ENCODE data around the gene ATP8B3.

Gene ATP8B3

DNA sequence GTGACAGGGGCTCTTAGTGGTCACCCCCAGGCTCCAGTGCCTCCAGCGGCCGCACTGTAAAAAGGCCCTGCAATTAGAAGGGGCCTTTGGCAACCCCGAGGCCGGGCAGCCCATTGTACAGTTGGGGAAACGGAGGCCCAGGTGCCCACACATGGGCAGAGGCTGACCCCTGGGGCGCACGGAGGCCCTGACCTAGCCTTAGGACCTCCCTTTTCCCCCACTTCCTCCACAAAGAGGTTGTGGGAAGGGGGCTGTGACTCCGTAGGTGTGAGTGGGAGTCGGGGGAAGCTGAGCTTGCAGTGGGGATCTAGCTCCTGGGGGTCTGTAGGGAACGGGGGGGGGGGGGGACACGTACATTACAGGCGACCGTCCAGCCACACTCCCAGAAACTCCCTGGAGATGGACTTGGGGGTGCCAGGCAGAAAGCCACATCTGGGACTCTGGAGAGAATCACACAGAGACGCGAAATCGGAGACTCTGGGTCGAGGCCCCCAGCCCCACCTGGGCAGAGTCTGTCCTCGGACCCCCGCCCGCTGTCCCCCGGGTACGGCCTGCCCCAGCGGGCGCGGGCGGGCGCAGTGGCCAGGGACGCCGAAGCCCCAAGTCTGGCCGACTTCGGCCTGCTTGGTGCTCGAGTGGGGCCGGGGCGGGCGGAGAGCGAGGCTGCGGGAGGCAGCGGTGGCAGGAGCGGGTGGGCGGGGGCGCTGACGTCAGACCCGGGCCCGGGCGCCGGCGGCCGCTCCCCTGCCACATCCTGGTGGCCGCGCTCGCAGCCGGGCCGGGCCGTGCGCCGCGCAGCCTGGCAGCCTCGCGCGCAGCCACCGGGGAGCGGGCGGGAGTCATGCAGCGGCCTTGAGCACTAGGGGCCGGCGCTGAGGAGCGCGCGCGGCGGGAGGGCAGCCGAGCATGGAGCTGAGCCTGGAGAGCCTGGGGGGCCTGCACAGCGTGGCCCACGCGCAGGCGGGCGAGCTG lies 59.0 kb downstream of the ATP8B3 start, which contains the start of gene ONECUT3:
ONECUT3 (plus strand) TSS at position 750 of the 972 bp plus-strand sequence; CDS start at position 907, 157 bp downstream.
- DNase-seq: no peak

- DNase-seq: no peak
These were observed 59.9 kb downstream of the ATP8B3 start for GRCh38 chr19:1752009-1752756.

- DNase-seq: no peak
These were observed 60.6 kb downstream of the ATP8B3 start for GRCh38 chr19:1751367-1752008.

DNA sequence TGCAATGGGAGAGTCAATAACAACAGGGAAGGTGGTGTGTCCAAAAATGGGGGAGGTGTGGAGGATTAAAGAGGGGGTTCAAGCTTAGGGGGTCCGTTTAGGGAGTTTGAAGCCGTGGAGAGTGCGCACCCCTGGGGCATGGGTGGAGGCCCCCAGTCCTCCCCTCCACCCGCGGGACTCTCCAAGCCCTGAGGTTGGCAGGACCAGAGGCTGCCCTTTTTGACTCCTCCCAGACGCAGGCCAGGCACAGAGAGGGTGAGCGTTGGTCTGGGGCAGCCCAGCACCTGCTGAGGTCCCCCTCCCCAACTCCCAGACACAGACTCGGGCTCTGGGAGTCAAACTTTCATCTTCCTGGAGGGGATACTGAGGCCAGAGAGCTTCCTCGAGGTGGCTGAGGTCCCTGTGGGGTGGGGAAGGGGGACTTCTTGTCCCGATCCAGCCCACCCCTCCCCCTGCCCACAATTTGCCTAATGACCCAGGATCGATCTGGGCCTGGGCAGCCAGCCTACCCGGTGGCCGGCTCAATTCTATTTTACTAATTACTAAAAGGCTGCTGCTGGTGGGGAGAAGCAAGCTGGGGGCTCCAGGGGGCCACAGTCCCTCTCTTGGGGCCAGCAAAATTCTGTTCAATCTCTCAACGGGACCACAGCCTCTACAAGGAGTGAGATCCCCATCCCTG lies 61.6 kb downstream of the ATP8B3 start:
- DNase-seq: no peak

GRCh38 chr19:1749373-1750342 lies 62.4 kb downstream of the ATP8B3 start:
- DNase-seq: no peak

DNA sequence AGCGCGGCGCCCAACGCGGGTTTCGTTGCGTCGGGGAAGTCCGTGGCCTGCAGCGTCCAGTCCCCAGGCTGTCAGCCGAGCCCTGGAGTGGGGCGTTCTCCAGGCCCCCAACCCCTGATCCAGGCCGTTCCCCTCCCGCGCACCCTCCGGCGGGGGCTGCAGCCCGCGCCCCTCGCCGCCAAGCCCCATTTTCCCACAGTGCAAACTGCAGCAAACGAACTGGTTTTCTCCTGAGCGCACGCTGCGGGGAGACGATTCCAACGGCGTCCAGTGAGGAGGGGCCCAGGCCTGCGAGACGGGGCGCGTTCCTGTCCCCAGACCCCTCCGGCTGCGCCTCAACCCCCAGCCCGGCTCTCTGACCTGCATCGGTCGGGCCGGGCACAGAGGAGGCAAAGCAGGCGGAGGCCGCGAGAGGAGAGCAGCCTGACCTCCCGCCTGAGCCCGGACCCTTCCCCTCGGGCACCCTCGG lies 63.2 kb downstream of the ATP8B3 start:
- DNase-seq: no peak

DNA sequence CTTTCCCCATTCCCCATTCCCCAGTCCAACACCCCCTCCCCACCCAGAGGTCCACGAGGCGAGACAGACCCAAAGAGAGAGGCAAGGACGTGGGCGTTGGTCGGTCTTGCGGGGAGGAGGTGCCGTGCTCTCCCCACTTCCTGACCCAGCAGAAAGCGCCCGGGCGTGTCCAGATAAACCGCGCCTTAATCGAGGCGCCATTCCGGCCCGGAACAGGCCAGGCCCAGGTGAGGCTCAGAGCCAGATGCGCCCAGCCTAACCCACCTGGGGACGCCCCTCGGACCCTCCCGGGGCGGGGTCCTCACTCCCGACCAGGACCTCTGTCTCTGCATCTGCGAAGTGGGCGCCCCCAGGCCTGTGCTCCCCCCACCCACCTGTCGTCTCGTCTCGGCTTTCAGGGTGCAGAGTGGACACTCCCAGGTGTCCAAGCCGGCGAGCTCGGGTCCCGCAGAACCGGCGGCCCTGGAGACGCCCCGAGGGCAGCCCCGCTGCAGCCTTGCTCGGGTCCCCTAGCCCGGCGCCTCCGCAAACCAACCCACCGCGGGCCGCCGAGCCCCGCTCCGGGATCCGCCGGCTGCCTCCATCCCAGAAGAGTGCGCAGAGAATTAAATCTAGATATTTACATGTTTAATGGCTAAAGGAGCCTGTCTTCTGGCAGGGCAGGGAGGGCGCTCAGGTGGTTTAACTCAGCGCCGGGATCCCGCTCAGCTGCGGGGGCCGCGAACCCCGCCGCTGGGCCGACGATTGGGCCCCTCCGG lies 63.8 kb downstream of the ATP8B3 start:
- DNase-seq: no peak

- DNase-seq: peak; percentile 95
These were observed 64.6 kb downstream of the ATP8B3 start for GRCh38 chr19:1747285-1748114.

DNA sequence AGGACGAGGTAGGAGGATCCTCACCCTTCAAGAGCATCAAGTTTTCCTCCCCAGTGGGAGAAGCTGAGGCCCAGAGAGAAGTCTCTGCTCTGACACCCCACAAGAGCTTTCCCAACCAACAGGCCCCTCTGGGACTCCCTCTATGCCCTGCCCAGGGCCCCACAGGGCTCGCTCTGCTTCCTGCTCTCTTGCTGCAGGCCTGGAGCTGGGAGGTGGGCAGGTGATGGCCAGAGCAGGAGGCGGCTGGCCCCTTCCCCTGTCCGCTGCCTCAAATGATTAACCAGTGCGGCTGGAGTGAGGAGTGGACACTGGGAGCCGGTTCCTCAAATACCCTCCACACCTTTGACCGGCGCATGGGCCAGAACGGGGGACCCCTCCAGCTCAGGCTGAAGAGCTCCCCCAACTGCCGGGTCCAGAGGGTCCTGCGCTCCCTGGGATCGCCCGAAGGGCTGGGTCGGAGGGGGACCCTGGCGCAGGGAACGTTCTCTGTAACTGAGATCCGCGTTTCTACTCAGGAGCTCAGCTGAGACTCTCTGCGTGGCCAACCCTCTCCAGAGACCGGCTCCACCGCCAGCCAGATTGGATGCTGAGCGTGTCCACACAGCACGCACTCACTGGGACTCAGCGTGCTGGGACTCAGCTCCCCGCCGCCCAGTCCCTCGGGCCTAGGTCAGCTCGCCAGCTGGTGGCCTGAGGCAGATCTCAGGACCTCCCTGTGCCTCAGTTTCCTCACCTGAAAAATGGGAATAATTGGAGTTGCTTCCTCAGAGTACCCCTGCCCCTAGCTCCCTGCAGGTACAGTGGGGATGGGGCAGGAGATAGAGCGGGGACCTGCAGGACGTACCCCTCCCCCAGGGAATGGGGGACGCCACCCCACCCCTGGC lies 65.4 kb downstream of the ATP8B3 start:
- DNase-seq: peak; percentile 49

DNA sequence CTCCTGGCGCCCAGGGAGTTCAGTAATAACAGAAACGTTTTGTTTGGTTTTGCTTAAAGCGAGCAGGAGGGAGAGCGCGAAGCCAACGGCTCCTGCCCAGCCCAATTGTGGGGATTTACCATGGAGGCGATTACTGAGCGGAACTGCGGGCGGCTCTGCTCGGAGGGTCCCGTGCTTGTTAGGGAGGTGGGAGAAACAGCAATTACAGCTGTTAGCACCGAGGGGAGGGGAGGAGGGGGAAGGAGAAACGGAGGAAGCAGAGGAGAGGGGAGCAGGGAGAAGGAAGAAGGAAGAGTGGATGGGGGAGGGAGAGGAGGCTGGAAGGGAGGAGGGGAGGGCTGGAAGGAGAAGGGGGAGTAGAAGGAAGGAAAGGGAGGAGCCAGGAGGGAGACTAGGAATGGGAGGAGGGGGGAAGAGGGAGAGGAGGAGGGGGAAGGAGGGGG lies 66.5 kb downstream of the ATP8B3 start:
- no peak for DNase-seq

- DNase-seq: no peak
These were observed 67.1 kb downstream of the ATP8B3 start for GRCh38 chr19:1744822-1745563.

GRCh38 chr19:1744133-1744665 lies 67.9 kb downstream of the ATP8B3 start:
- no peak for DNase-seq

DNA sequence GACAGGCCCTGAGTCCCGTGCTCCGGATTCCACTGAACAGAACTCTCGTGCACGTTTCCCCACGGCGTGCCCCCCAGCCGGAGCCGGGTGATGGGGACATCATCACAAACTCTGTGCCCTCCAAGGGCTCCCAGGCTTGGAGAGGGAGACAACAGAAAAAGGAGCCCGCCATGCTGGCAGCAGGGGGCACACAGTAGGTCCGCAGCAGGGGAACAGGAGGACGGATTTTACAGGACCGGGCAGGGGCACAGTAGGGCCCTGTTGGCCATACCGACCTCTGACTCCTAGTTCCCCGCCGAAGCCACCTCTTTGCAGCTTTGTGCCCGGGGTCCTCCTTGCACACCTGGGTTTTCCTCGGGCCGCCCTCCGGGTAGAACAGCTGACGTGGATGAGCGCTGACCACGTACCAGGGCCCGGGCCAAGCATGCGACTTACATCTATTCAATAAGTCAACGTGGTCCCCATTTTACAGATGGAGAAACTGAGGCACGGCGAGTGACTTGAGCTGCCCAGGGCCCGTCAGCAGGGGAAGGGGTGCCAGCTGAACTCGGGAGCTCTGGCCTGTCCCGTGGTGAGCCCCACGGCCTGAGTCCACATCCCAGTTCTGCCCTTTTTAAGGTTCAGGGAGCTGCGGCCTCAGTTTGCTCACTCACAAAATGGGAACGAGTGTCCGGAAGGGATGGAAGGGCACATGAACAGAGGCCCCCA lies 68.9 kb downstream of the ATP8B3 start:
- DNase-seq: no peak

GRCh38 chr19:1739960-1740629 lies 72.0 kb downstream of the ATP8B3 start:
- no peak for DNase-seq

DNA sequence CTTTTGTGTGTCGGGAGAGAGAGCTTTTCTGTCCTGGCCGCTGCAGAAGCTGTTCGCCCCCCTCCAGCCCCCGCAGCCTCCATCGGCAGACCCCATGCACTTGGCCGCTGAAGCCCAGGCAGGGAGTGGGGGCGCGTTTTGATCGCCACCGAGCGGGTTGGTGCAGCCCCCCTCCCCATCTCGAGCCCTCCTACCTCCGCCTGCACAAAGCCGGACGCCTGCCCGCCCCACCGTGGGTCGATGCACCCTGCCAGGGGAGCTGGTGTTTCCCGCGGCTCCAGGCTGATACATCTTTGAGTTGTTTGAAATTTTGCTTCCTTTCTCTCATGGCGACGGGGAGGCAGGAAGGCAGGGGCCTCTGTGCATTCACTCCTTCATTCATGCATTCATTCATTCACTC lies 75.1 kb downstream of the ATP8B3 start:
- DNase-seq: no peak

GRCh38 chr19:1736280-1736679 lies 75.8 kb downstream of the ATP8B3 start:
- no peak for DNase-seq

All from fibroblast of skin of right biceps (primary cell).